OCI-LY1 (cell line): ENCODE measurements around the gene CYP4A22.

ENCODE experiments used
- CTCF ChIP-seq: fragments of 200-600 bp; sonication (generic), shearing (Covaris generic); IDR thresholded peaks from 2 replicates; pipeline ENCODE4 v1.5.1; 2017; ENCODE audit warnings: mild to moderate bottlenecking, antibody characterized with exemption, low read length, moderate library complexity, mixed read lengths
- EZH2 ChIP-seq: fragments of 200-600 bp; sonication (generic), shearing (Covaris generic); IDR thresholded peaks from 2 replicates; pipeline ENCODE4 v1.8.0; 2017; ENCODE audit warnings: borderline replicate concordance, mixed run types, mild to moderate bottlenecking, antibody characterized with exemption, low read length, moderate library complexity, mixed read lengths

- TF ChIP-seq EZH2 (no peak), CTCF (no peak)
Measured at GRCh38 chr1:47174656-47175020, 37.4 kb downstream of the CYP4A22 start.
